Measurements from ENCODE around the gene TP53I13.

The TP53I13 gene

GRCh38 chr17:29568331-29569244 lies at the start of gene TP53I13:
TP53I13 (plus strand) TSS chr17:29568701; CDS start chr17:29568759, 58 bp downstream.
- TF ChIP-seq GATA2 (IDR thresholded peaks at IDR 0.05; ENCODE audit: low read depth, low read length) (no peak), GATA3 (IDR thresholded peaks at IDR 0.05; ENCODE audit: low read depth, low read length) (no peak)

- TF ChIP-seq GATA2 (IDR thresholded peaks at IDR 0.05; ENCODE audit: low read depth, low read length) = no peak
- no peak for TF ChIP-seq GATA3 (IDR thresholded peaks at IDR 0.05; ENCODE audit: low read depth, low read length)
These were observed 43.8 kb upstream of the TP53I13 start for GRCh38 chr17:29524692-29525091.

GRCh38 chr17:29526322-29526721 lies 42.2 kb upstream of the TP53I13 start:
- TF ChIP-seq GATA2 (IDR thresholded peaks at IDR 0.05; ENCODE audit: low read depth, low read length) (no peak), GATA3 (IDR thresholded peaks at IDR 0.05; ENCODE audit: low read depth, low read length) (no peak)

- TF ChIP-seq GATA3 (IDR thresholded peaks at IDR 0.05; ENCODE audit: low read depth, low read length) (no peak), GATA2 (IDR thresholded peaks at IDR 0.05; ENCODE audit: low read depth, low read length) (no peak)
These were observed 34.5 kb upstream of the TP53I13 start for GRCh38 chr17:29533976-29534375.

- TF ChIP-seq GATA3 (IDR thresholded peaks at IDR 0.05; ENCODE audit: low read depth, low read length) = no peak
- no peak for TF ChIP-seq GATA2 (IDR thresholded peaks at IDR 0.05; ENCODE audit: low read depth, low read length)
These were observed 24.4 kb upstream of the TP53I13 start for GRCh38 chr17:29544066-29544465.

- TF ChIP-seq GATA2 (IDR thresholded peaks at IDR 0.05; ENCODE audit: low read depth, low read length) (no peak), GATA3 (IDR thresholded peaks at IDR 0.05; ENCODE audit: low read depth, low read length) (no peak)
These were observed 22.4 kb upstream of the TP53I13 start for GRCh38 chr17:29546085-29546484.

- no peak for TF ChIP-seq GATA2 (IDR thresholded peaks at IDR 0.05; ENCODE audit: low read depth, low read length)
- TF ChIP-seq GATA3 (IDR thresholded peaks at IDR 0.05; ENCODE audit: low read depth, low read length) = peak; percentile 14; the same call in 1 of the 2 replicates
These were observed 21.7 kb upstream of the TP53I13 start for GRCh38 chr17:29546830-29547229.

- TF ChIP-seq GATA3 (IDR thresholded peaks at IDR 0.05; ENCODE audit: low read depth, low read length) (no peak), GATA2 (IDR thresholded peaks at IDR 0.05; ENCODE audit: low read depth, low read length) (no peak)
These were observed 19.2 kb upstream of the TP53I13 start for GRCh38 chr17:29549177-29549923.

GRCh38 chr17:29555840-29556239 lies 12.7 kb upstream of the TP53I13 start:
- TF ChIP-seq GATA2 (IDR thresholded peaks at IDR 0.05; ENCODE audit: low read depth, low read length) = no peak
- no peak for TF ChIP-seq GATA3 (IDR thresholded peaks at IDR 0.05; ENCODE audit: low read depth, low read length)

GRCh38 chr17:29557085-29557738 lies 11.3 kb upstream of the TP53I13 start:
- TF ChIP-seq GATA2 (IDR thresholded peaks at IDR 0.05; ENCODE audit: low read depth, low read length) (no peak), GATA3 (IDR thresholded peaks at IDR 0.05; ENCODE audit: low read depth, low read length) (no peak)

GRCh38 chr17:29557739-29558116 lies 10.8 kb upstream of the TP53I13 start:
- TF ChIP-seq GATA2 (IDR thresholded peaks at IDR 0.05; ENCODE audit: low read depth, low read length) (no peak), GATA3 (IDR thresholded peaks at IDR 0.05; ENCODE audit: low read depth, low read length) (no peak)

GRCh38 chr17:29559640-29560039 lies 8.9 kb upstream of the TP53I13 start:
- TF ChIP-seq GATA2 (IDR thresholded peaks at IDR 0.05; ENCODE audit: low read depth, low read length) (no peak), GATA3 (IDR thresholded peaks at IDR 0.05; ENCODE audit: low read depth, low read length) (no peak)

- no peak for TF ChIP-seq GATA3 (IDR thresholded peaks at IDR 0.05; ENCODE audit: low read depth, low read length)
- no peak for TF ChIP-seq GATA2 (IDR thresholded peaks at IDR 0.05; ENCODE audit: low read depth, low read length)
These were observed 8.2 kb upstream of the TP53I13 start for GRCh38 chr17:29560316-29560715.
